GM19240 (cell line): Measurements from ENCODE around the gene TOM1L2.
"Not testable (repeated sequence)": the region's sequence is repeated elsewhere in the genome, so short reads cannot be mapped to it uniquely, and the experiment has no call there.

Experiments used
- DNase-seq: peaks from one replicate; pipeline ENCODE4 v3.0.0; 2011; ENCODE audit warnings: low spot score; ENCODE audit not compliant: insufficient read length

TOM1L2 gene

DNA sequence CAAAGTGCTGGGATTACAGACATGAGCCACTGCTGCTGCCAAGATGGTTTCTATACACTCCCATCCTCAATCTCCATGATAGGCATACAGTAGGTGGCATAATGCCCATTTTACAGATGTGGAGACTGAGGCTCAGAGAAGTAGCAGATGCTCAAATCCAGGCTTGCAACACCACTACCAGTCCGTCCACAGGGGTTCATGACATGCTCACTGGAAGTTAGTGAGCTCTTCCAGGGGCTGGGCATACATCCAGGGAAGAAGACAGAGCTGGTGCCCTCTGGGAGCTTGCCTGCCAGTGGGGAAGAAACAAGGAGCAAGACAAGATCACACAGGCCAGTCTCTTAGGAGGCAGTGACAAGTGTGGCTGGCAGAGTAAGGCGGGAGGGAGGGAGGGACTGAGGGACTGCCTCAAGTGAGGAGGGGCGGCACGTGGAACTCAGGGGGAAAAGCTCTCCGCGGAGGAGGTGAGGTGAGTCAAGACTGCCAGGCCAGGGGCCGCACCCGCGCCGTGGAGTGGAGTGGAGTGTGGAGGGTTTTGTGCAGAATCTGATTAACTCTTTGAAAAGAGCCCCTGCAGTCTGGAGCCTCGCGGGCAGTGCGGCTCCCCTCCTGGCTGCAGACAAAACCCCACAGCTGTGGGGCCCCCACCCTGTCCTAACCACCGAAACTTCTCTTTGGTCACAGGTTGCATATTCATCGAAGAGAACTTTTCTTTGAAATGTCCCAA, 163.3 kb downstream of the TOM1L2 start:
- DNase-seq = peak; percentile 89

DNA sequence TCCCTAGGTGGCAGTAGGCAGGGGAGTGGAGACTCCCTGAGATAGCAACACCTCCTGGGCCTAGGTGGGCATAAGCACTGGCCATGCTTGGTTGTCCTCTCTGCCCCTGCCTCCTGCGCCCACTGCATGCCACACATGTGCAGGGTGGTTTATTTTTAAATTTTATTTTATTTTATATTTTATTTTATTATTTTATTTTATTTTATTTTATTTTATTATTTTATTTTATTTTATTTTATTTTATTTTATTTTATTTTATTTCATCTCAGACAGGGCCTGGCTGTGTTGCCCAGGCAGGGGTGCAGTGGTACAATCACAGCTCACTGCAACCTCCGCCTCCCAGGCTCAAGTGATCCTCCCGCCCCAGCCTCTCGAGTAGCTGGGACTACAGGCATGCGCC, 164.0 kb downstream of the TOM1L2 start:
- DNase-seq = not testable (repeated sequence)

DNA sequence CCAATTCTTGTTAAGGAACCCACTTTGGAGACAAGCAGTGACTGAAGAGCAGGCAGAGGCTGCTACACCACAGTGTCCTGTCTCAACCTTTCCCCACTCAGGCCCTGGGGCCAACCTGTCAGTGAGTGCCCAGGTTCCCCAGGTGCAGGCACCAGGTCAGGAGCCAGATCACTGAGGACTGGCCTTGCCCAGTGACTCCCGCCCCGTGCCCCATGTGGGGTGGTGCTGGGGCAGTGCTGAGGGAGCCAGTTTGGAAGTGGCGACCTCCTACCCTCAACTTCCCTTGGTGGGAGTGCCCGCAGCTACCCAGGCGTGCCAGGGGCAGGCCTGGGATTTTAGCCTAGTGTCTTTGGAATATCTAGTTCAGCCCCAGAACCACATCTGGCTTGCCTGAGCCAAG, 164.8 kb downstream of the TOM1L2 start:
- DNase-seq = no peak

DNA sequence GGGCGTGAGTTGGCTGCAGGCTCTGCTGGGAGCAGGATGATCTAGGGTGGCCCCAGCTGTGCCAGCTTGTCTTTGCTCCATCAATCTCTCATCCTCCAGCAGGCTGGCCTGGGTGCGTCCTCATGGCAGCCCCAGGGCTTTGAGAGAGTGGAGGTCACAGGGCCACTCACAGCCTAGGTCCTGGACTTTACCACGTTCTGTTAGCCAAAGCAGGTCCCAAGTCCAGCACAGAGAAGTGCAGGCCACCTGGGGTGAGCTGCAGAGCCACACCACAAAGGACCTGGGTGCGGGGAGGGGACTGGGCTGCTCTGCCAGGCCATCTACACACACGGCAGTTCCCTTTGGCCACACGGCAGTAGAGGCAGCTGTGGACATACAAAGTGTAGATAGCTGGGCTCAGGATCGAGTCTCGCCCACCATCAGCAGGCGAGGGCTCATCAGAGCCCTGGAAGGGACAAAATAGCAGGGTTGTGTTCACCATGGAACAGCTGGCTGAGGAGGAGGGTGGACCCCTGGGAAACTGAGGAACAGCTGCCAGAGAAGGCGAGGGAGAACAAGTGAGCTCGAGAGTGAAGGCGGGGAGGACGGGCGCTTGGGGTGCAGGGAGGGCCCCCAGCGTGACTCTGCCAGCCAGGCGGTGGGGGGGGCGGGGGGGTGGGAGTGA, 165.5 kb downstream of the TOM1L2 start:
- no peak for DNase-seq

DNA sequence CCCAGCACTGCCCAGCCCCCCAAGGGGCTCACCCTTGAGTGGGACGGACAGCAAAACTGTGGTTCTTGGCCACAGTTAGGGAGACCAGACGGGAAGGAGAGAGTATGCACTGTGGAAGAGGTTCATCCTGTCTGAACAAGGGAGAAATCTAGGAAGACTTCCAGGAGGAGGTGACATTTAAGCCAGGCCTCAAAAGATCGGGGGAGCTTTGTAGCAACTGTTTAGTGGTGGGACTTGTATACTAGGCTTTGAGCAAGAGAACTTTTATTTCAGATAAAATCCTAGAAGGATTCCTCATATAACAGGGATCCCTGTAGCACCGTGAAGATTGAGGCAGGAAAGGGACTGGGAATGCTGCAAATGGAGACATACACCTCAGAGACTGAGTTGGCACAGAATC, 166.2 kb downstream of the TOM1L2 start:
- DNase-seq = no peak

DNA sequence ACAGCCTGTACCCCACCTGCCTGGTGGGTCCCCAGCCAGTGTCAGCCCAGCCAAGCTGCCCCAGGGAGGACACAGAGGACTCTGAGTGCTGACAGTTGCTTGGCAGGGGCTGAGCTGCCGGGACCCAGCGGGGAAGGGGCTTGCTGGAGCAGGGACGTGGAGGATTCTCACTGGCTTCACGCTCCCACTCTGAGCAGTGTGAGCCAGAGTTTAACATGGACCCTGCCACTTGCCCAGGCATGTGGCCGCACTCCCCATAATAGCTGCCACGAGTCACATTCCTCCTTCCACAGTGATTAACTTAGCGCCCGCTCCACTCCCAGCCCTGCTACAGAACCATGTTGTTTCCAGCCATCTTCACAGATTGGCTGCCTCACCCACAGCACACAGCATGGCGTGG, 166.6 kb downstream of the TOM1L2 start:
- no peak for DNase-seq

DNA sequence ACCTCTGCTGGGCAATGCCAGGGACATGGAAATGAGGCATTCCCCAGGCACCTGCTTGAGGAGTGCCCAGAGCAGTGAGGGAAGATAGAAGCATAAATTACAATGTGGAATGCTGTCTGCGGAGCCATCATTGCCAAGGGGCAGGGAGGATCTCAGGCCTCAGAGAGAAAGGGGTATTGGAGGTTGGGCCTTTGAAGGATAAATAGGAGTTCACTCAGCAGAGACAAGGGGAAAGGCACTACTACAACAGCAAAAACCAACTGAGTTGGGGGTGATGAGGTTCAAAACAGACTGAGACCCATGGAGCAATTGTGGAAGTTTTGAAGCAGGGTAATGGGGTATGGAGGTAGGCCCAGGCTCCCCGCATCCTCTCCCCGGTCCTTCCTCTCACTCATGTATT, 168.2 kb downstream of the TOM1L2 start:
- DNase-seq = no peak

DNA sequence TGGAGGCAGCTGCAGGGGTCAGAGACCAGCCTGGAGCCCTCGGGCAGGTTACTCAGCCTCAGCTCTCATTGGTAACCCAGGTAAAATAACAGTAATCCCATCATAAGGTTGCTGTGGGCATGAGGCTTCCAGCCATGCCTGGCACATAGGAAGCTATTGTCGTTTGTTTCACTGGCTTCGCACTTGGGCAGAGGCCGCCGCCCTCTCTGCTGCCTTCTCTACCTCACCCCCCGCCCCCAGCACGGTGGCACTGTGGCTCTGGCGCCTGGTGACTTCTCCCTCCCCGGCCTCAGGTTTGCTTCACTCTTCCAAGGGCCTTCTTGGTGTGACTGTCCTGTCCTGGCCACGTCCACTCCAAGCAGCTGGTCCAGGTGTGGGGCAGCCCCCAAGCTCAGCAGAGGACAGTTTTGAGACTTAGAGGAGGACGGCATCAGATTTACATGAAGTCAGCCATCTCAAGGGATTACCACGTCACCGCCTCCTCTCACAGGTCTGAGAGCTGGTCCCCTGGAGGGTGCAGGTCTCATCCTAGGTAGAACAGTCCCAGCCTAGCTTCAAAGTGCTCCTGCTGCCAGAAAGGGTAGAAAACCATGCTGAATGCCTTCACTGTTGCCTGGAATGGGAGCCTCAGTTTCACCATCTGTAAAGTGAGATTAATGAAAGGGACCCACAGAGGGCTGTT, 170.3 kb downstream of the TOM1L2 start:
- DNase-seq = no peak

DNA sequence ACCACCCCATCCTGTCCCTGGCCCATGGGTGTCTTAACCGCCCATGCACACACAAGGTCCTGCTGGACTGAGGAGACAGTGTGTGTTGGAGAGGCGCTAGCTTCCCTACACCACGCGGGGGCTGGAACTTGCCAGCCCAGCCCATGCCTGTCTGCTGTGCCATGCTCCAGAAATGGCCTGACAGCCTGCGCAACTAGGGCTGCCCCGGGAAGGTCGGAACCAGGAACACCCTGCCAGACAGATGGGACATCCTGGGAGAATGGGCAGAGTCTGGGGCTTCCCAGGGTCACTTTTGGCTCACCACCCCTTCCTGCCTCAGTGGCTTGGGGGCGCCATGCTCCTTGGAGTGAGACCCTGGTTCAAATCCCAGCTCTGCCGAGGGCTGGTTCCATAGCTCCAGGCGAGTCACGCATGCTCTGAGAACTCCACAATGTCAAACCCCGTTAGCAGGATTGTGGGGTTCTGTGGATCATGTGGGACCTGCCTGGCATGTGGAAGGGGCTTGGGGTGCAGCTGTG, 171.6 kb downstream of the TOM1L2 start:
- no peak for DNase-seq

DNA sequence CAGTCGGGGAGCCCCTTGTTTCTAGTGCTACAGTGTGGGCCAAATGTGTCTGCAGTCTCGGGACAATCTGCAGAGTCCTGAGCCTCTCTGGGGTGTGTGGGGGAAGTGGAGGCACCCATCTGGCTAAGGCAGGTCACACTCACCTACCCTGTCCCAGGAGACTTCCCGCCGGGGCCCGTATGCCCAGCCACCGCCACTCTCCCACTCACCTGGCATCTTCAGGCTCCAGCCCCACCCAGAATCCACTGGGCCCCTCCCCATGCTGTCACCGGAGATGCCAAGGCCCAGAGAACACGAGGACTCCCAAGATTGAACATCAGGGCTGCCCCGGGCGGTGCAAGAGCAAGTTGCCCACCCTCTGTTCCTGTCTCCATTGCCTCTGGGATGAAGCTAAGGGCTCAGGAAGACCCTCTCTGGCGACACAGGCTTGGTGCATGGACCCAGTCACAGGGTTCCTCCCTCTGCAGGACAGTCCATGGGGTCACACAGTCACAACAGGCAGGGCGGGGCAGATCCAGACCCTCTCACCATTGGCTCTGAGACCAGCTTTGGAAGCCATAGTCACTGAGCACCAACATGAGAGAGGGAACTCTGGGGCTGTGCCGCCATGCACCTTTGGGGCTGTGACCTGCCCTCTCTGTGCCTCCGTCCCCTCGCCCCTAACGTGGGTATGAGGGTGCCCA, 173.5 kb downstream of the TOM1L2 start:
- DNase-seq = no peak

DNA sequence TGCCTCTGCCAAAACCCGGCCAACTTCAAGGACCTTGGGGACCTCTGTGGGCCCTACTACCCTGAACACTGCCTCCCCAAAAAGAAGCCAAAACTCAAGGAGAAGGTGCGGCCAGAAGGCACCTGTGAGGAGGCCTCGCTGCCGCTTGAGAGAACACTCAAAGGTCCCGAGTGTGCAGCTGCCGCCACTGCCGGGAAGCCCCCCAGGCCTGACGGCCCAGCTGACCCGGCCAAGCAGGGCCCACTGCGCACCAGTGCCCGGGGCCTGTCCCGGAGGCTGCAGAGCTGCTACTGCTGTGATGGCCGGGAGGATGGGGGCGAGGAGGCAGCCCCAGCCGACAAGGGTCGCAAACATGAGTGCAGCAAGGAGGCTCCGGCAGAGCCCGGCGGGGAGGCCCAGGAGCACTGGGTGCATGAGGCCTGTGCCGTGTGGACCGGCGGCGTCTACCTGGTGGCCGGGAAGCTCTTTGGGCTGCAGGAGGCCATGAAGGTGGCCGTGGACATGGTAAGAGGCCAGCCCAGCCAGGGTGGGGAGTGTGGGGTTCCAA, 174.1 kb downstream of the TOM1L2 start:
- DNase-seq = no peak

DNA sequence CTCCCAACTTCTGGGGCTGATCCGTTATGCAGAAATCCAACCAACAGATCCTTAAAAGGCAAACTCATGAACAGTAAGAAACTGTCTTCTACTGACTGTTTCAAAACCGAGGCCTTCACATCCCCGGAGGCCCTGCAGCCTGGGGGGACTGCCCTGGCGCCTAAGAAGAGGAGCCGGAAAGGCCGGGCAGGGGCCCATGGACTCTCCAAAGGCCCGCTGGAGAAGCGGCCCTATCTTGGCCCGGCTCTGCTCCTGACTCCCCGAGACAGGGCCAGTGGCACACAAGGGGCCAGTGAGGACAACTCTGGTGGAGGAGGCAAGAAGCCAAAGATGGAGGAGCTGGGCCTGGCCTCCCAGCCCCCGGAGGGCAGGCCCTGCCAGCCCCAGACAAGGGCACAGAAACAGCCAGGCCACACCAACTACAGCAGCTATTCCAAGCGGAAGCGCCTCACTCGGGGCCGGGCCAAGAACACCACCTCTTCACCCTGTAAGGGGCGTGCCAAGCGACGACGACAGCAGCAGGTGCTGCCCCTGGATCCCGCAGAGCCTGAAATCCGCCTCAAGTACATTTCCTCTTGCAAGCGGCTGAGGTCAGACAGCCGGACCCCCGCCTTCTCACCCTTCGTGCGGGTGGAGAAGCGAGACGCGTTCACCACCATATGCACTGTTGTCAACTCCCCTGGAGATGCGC, 174.9 kb downstream of the TOM1L2 start:
- no peak for DNase-seq

DNA sequence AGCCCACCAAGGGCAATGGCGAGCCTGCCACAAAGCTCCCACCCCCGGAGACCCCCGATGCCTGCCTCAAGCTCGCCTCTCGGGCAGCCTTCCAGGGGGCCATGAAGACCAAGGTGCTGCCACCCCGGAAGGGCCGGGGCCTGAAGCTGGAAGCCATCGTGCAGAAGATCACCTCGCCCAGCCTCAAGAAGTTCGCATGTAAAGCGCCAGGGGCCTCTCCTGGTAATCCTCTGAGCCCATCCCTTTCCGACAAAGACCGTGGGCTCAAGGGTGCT, 175.5 kb downstream of the TOM1L2 start:
- no peak for DNase-seq

DNA sequence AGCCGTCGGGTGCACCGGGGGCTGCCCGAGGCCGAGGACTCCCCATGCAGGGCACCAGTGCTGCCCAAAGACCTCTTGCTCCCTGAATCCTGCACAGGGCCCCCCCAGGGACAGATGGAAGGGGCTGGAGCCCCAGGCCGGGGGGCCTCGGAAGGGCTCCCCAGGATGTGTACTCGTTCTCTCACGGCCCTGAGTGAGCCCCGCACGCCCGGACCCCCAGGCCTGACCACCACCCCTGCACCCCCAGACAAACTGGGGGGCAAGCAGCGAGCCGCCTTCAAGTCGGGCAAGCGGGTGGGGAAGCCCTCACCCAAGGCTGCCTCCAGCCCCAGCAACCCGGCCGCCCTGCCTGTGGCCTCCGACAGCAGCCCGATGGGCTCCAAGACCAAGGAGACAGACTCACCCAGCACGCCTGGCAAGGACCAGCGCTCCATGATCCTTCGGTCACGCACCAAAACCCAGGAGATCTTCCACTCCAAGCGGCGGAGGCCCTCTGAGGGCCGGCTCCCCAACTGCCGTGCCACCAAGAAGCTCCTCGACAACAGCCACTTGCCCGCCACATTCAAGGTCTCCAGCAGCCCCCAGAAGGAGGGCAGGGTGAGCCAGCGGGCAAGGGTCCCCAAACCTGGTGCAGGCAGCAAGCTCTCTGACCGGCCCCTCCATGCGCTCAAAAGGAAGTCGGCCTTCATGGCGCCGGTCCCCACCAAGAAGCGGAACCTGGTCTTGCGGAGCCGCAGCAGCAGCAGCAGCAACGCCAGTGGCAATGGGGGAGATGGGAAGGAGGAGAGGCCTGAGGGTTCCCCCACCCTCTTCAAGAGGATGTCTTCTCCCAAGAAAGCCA, 176.0 kb downstream of the TOM1L2 start:
- DNase-seq = no peak

DNA sequence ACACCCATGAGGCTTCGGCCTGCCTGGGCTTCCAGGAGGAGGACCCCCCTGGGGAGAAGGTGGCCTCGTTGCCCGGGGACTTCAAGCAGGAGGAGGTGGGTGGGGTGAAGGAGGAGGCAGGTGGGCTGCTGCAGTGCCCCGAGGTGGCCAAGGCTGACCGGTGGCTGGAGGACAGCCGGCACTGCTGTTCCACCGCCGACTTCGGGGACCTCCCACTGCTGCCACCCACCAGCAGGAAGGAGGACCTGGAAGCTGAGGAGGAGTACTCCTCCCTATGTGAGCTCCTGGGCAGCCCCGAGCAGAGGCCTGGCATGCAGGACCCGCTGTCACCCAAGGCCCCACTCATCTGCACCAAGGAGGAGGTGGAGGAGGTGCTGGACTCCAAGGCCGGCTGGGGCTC, 176.9 kb downstream of the TOM1L2 start:
- no peak for DNase-seq

DNA sequence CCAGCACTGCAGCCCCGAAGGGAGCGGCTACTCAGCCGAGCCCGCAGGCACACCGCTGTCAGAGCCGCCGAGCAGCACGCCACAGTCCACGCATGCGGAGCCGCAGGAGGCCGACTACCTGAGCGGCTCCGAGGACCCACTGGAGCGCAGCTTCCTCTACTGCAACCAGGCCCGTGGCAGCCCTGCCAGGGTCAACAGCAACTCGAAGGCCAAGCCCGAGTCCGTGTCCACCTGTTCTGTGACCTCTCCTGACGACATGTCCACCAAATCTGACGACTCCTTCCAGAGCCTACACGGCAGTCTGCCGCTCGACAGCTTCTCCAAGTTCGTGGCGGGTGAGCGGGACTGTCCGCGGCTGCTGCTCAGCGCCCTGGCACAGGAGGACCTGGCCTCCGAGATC, 177.8 kb downstream of the TOM1L2 start:
- no peak for DNase-seq
